ENCODE results near the gene PCDH9. TPM values are rescaled to one million over a fixed set of nuclear protein-coding genes. Genes with fewer than 3 reads are reported as not detected.

Gene PCDH9
- total and polyA plus RNA-seq, 5 experiments from 2014 or later: 0.04 to 1.7 (median 0.35) TPM

DNA sequence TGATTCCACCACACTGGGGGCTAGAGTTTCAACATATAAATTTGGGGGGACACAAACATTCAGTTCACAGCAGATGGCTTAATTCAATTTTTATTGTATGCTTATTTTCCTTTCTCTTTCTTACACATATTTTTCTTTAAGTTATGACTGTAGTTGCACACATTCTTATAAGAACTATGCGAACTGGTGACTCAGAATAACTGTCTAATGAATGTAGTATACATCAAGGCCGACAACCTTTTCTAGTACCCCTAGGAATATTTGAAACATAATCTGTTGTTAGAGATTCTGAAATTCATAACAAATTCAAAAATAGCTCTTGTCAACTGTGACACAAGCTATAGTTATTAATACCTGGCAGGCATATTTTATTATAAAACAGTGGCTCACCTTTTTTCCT lies 695.6 kb downstream of the PCDH9 start:
- Mint-ChIP-seq H3K27me3 (no peaks in the 10 kb centered on the region), H3K27ac (no peak overlapping the region), H3K4me1 (no peaks in the 10 kb centered on the region), H3K9me3 (peaks cover 0 to 8% (median 0%) of the 10 kb centered on the region in 9 donors), H3K4me3 (no peak overlapping the region), H3K36me3 (no peaks in the 10 kb centered on the region)
- DNase-seq (no peak), ATAC-seq (no peak)
- POLR2A ChIA-PET: no interaction called here

DNA sequence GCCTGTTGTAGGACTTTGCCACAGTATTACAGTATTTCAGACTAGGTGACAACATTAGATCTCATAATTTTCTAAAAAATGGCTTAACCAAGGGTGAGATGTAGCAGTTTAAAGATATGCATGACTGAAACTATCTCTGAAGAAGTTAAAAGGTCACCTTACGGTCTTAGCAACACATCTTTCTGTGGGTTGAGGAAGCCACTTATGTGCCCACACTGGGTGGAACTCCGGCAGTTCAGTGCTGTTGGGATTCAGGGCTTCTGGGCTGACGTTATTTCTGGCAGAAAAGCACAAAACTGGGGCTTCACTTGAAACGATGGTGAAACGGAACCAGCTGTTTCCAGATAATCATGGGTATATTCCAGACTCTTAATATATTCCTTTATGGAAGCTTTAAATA lies 697.3 kb downstream of the PCDH9 start:
- H3K27ac Mint-ChIP-seq: no peak overlapping the region
- no peaks in the 10 kb centered on the region for H3K4me1 Mint-ChIP-seq
- H3K9me3 Mint-ChIP-seq: peaks cover 0 to 4% (median 0%) of the 10 kb centered on the region in 9 donors
- no peak overlapping the region for H3K4me3 Mint-ChIP-seq
- DNase-seq (no peak), ATAC-seq (no peak)
- no peaks in the 10 kb centered on the region for H3K27me3 Mint-ChIP-seq
- POLR2A ChIA-PET: no interaction called here
- no peaks in the 10 kb centered on the region for H3K36me3 Mint-ChIP-seq

DNA sequence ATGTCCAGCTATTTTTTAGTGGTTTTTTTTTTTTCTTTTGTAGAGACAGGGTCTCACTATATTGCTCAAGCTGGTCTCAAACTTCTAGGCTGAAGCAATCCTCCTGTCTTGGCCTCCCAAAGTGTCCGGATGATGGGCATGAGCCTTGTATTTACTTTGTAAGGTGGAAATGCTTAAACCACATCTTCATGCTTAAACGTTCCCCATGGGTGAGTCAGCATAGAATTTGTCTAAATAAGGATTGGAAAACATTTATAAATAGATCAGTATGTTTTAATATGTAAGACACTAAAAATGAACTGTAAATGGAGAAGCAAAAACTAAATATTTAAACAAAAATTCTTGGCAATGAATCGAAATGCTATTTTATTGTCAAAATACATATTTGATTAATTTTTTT lies 698.0 kb downstream of the PCDH9 start:
- DNase-seq: no peak
- no peaks in the 10 kb centered on the region for H3K36me3 Mint-ChIP-seq
- peaks cover 0 to 4% (median 0%) of the 10 kb centered on the region in 9 donors for H3K9me3 Mint-ChIP-seq
- no peaks in the 10 kb centered on the region for H3K27me3 Mint-ChIP-seq
- POLR2A ChIA-PET: no interaction called here
- no peak for ATAC-seq
- H3K27ac Mint-ChIP-seq: no peak overlapping the region
- H3K4me3 Mint-ChIP-seq: no peak overlapping the region
- no peaks in the 10 kb centered on the region for H3K4me1 Mint-ChIP-seq

DNA sequence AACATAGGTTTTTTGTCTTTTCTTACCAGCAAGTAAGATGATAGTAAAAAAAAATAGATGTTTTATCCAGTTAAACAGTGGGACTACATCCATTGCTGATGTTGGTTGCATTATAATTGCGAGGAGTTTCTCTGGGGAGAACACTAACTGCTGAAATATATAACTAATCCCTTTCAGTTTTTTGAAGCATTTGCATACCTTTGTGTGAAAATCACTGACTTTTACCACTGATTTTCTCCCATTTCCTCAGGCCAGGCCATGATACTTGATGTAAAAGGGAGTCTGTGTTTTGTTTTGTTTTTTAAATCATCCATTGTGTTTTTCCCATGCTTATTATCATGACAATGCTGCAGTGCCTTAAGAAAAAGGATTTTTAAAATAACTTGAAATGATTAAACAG lies 699.5 kb downstream of the PCDH9 start:
- Mint-ChIP-seq H3K4me1 (peaks cover 0 to 1% (median 0%) of the 10 kb centered on the region in 4 donors), H3K9me3 (peaks cover 0 to 12% (median 0%) of the 10 kb centered on the region in 9 donors), H3K27me3 (no peaks in the 10 kb centered on the region), H3K36me3 (no peaks in the 10 kb centered on the region), H3K4me3 (no peak overlapping the region), H3K27ac (no peak overlapping the region)
- POLR2A ChIA-PET: no interaction called here
- no peak for ATAC-seq
- no peak for DNase-seq

DNA sequence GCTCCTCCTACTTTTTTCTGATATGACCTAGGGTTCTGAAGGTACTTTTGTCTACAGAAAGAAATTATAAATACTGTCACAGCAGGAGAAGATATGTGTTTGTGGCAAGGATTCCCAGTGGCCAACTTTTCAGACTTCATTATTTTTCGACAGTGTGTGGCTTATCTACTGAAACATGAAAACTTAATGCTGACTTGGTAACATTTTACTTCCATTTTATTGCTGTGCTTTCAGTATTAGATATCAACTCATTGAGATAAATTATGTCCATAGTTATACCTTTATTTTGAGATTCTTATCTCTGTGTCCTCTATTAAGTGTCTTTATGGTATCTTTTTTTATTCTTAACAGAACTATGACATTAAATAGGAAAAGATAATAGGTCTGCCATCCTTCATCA lies 700.0 kb downstream of the PCDH9 start:
- H3K9me3 Mint-ChIP-seq: peaks cover 0 to 16% (median 0%) of the 10 kb centered on the region in 9 donors
- DNase-seq: no peak
- POLR2A ChIA-PET: no interaction called here
- no peak overlapping the region for H3K27ac Mint-ChIP-seq
- no peaks in the 10 kb centered on the region for H3K36me3 Mint-ChIP-seq
- H3K4me1 Mint-ChIP-seq: peaks cover 0 to 2% (median 0%) of the 10 kb centered on the region in 4 donors
- no peak overlapping the region for H3K4me3 Mint-ChIP-seq
- peaks cover 0 to 3% (median 0%) of the 10 kb centered on the region in 5 donors for H3K27me3 Mint-ChIP-seq
- no peak for ATAC-seq

DNA sequence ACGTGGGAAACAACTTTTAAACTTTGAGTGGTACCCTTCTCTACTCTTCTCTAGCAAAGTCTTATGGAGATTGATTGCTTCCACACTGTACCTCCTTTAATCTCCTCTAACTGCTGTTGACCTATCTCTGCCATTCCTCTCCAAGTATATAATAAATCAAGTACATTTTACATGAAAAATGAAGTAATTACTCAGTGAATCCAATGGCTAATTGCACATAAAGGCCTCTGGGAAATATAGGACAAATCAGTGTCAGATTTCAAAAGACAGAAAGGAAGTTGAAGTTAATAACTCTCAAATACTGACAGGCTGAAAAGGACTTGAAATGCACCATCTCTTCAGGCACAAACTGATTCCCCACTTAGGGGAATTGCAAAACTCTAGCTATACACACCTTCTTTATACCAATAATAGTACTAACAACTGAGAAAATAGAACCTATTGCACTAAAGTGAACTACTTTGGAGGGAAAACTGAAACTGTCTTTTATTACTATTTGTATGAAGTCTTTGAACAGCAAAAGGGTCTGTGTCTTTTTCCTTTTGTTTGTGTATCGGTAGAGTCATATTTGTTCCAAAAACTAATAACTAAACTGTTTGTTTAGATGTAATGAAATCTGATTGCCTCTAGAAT lies 701.1 kb downstream of the PCDH9 start:
- DNase-seq (no peak), ATAC-seq (no peak)
- Mint-ChIP-seq H3K27me3 (peaks cover 0 to 6% (median 0%) of the 10 kb centered on the region in 5 donors), H3K36me3 (no peaks in the 10 kb centered on the region), H3K4me1 (peaks cover 0 to 2% (median under 1%) of the 10 kb centered on the region in 4 donors), H3K9me3 (peaks cover 0 to 23% (median 0%) of the 10 kb centered on the region in 9 donors), H3K27ac (no peak overlapping the region), H3K4me3 (no peak overlapping the region)
- POLR2A ChIA-PET: no interaction called here

DNA sequence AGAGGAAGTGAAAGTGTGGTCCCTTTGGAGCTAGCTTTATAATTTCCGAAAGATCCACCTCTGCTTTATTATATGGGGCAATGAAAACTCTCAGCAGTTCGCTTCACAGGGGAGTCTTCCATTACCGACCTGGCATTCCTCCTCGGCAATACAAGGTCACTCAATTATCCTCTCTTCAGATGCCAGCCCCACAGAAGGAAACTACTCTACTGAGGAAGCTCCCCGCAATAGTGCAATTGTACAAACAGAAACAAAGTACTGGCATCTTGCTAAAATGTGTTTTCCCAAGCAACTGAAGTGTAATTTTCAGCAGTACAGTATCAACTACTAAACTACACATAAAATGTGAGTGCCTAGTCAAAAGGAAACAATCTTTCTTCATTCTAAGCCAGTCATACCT lies 702.0 kb downstream of the PCDH9 start:
- no peaks in the 10 kb centered on the region for H3K36me3 Mint-ChIP-seq
- ATAC-seq: no peak

DNA sequence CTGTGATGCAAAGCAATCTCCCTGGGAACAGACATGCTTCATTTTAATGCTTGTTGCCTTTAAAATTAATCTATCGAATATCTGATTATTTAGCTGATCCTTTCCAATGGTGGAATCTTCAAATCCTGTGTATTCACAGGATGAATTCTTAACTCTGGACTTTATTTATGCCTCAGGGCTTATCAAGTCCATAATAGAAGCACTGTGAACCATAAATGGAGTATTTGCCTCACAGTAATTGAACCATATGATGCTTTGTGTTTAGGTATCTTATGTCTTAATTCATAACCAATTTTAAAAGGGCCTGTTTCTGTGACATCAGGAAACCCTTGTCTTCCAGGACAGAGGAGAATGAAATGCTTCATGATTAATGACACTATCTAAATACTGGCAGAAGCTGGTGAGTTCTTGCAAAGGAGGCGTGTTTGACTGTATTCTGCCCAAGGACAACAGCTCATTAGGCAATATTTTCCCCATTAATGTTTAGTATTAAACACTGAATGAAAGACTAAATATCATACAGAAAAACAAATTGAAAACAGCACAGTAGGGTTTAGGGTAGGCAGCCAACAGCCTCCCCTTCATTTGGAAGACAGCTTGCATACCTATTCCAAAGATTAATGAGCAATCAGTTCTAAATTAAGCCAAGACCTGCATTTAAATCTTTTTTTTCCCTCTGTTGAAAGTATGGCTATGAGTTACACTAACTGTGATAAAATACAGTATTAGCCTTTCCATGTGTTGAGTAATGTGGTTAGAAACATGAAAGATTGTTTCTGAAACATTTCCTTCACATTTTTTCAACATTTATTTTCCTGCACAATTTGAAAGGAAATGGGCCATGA lies 709.4 kb downstream of the PCDH9 start:
- H3K27me3 Mint-ChIP-seq: peaks cover 0 to 6% (median 0%) of the 10 kb centered on the region in 5 donors
- peaks cover 0 to 12% (median 0%) of the 10 kb centered on the region in 9 donors for H3K9me3 Mint-ChIP-seq
- H3K36me3 Mint-ChIP-seq: no peaks in the 10 kb centered on the region
- ATAC-seq: no peak
- H3K27ac Mint-ChIP-seq: no peak overlapping the region
- H3K4me1 Mint-ChIP-seq: peaks cover 0 to 2% (median under 1%) of the 10 kb centered on the region in 4 donors
- DNase-seq: no peak
- no peak overlapping the region for H3K4me3 Mint-ChIP-seq
- POLR2A ChIA-PET: no interaction called here

More for the DNA sequence above, 702.0 kb downstream of the PCDH9 start:
- H3K4me1 Mint-ChIP-seq: peaks cover 0 to 2% (median under 1%) of the 10 kb centered on the region in 4 donors
- POLR2A ChIA-PET: no interaction called here
- peaks cover 0 to 6% (median 0%) of the 10 kb centered on the region in 5 donors for H3K27me3 Mint-ChIP-seq
- no peak overlapping the region for H3K27ac Mint-ChIP-seq
- H3K9me3 Mint-ChIP-seq: peaks cover 0 to 23% (median 0%) of the 10 kb centered on the region in 9 donors
- H3K4me3 Mint-ChIP-seq: no peak overlapping the region
- no peak for DNase-seq

DNA sequence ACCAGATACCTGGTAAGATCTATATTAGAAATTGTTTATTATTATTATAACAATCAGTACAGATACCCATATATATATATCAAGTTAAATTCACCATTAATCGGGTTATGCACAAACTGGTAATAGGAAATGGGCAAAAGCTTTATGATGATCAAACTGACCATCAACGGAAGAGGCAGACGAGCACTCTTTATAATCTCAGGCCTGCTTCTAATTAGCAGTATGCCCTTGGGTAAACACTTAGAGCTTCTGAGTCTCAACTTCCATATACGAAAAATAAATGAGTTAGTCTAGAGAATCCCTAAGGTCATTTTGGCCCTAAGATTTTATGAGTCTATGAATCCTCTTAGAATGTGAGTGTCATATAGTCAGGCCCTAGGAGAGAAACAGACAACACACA lies 710.9 kb downstream of the PCDH9 start:
- no peak overlapping the region for H3K27ac Mint-ChIP-seq

DNA sequence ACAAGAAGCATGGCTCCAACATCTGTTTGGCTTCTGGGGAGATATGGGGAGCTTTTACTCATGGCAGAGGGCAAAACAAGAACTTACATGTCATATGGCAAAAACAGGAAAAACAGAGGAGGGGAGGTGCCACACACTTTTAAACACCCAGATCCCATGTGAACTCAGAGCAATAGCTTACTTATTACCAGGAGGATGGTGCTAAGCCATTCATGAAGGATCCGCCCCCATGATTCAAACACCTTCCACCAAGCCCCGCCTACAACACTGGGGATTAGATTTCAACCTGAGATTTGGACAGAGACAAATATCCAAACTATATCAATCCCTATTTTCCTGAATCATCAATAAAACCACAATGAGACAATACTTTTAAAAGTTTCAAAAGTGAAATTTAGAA lies 712.1 kb downstream of the PCDH9 start:
- POLR2A ChIA-PET: no interaction called here
- Mint-ChIP-seq H3K27ac (no peak overlapping the region), H3K4me1 (no peaks in the 10 kb centered on the region), H3K36me3 (no peaks in the 10 kb centered on the region), H3K4me3 (no peak overlapping the region), H3K27me3 (no peaks in the 10 kb centered on the region), H3K9me3 (no peaks in the 10 kb centered on the region)
- DNase-seq: no peak
- ATAC-seq: no peak

More for the DNA sequence above, 710.9 kb downstream of the PCDH9 start:
- H3K4me1 Mint-ChIP-seq: no peaks in the 10 kb centered on the region
- H3K9me3 Mint-ChIP-seq: peaks cover 0 to 2% (median 0%) of the 10 kb centered on the region in 9 donors
- no peaks in the 10 kb centered on the region for H3K36me3 Mint-ChIP-seq
- H3K4me3 Mint-ChIP-seq: no peak overlapping the region
- ATAC-seq: no peak
- POLR2A ChIA-PET: no interaction called here
- H3K27me3 Mint-ChIP-seq: no peaks in the 10 kb centered on the region
- no peak for DNase-seq

DNA sequence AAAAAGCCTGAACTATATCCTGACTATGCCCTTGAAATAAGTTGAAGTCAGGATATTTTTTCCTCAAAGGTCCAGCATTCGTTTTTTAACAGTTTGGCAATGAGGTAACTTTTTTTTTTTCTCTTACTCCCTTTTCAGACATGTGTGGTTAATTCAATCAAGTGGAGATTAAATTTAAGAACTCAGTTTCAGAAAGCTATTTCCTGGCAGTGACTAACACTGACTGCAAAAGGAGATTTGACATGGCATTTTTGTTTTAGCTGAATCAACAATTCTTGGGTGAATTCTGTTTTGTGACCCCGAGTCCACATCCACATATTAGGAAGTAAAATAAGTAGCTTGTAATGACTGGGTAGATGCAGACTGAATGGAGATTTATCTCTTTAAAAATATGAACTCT lies 716.4 kb downstream of the PCDH9 start:
- no peaks in the 10 kb centered on the region for H3K36me3 Mint-ChIP-seq
- H3K9me3 Mint-ChIP-seq: peaks cover 0 to 4% (median 0%) of the 10 kb centered on the region in 9 donors
- H3K4me3 Mint-ChIP-seq: no peak overlapping the region
- POLR2A ChIA-PET: no interaction called here
- ATAC-seq (no peak), DNase-seq (no peak)
- H3K4me1 Mint-ChIP-seq: peaks cover 0 to 4% (median 0%) of the 10 kb centered on the region in 4 donors
- H3K27me3 Mint-ChIP-seq: no peaks in the 10 kb centered on the region
- H3K27ac Mint-ChIP-seq: no peak overlapping the region

DNA sequence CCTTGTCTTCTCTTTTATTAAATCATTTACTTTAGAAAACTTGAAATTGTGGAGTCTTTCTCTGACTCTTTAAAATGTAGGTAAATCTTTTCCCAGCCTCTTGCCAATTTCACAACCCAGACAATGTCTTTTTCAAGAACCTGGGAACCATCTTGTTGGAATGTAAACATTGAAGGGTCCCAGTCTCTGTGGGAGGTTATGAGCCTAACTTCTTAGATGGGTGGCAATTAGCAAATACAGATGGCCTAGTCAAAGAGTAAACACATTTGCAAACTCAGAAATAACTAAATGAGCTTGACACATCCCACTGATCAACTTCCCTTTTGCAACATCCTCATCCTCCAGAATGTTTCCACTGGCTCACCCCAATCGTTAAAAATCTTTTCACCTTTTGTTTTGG lies 721.0 kb downstream of the PCDH9 start:
- no peaks in the 10 kb centered on the region for H3K27me3 Mint-ChIP-seq
- no peak for DNase-seq
- no peak overlapping the region for H3K27ac Mint-ChIP-seq
- POLR2A ChIA-PET: no interaction called here
- no peak for ATAC-seq
- H3K4me3 Mint-ChIP-seq: no peak overlapping the region
- no peaks in the 10 kb centered on the region for H3K36me3 Mint-ChIP-seq
- H3K4me1 Mint-ChIP-seq: peaks cover 0 to 4% (median 0%) of the 10 kb centered on the region in 4 donors
- H3K9me3 Mint-ChIP-seq: peaks cover 0 to 10% (median 3%) of the 10 kb centered on the region in 9 donors

DNA sequence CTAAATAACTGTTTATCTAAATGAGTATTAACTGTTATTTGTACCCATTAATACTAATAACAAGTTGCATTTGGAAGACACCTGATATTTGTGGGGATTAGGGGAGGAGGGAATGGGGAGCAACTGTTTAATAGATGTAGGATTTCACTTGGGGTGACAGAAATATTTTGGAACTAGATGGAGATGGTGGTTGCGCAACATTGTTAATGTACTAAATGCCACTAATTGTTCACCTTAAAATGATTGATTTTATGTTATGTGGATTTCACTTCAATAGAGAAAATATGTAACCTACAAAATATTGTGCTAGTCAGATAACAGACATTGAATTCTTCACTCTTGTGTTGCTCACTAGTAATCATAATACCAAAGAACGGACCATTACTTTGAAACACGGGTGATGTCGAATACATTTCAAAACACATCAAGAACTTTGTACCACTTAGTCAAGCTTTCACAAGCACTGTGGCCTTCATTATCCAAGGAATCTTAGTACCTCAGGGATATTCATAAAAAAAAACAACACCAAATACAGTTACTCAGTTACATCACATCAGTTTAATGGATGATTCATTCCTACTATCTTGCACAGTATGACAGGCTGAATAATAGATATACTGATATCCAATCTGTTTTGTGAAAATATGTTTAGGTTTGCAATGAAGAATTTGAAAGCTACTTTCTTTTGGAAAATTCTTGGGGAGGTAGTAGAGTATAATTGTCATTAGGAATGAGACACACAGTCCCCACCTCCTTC lies 721.8 kb downstream of the PCDH9 start:
- no peak for DNase-seq
- POLR2A ChIA-PET: no interaction called here
- H3K27me3 Mint-ChIP-seq: no peaks in the 10 kb centered on the region
- no peak for ATAC-seq
- no peak overlapping the region for H3K4me3 Mint-ChIP-seq
- peaks cover 0 to 10% (median 3%) of the 10 kb centered on the region in 9 donors for H3K9me3 Mint-ChIP-seq
- H3K27ac Mint-ChIP-seq: no peak overlapping the region
- H3K4me1 Mint-ChIP-seq: peaks cover 0 to 4% (median 0%) of the 10 kb centered on the region in 4 donors
- no peaks in the 10 kb centered on the region for H3K36me3 Mint-ChIP-seq

All from naive thymus-derived CD8-positive, alpha-beta T cell (primary cell).